Measurements from ENCODE around the gene SLC38A2.
"Not testable (repeated sequence)": the region's sequence is repeated elsewhere in the genome, so short reads cannot be mapped to it uniquely, and the experiment has no call there.

The SLC38A2 gene

GRCh38 chr12:46360908-46361666 lies 11.5 kb downstream of the SLC38A2 start:
- no peak for DNase-seq (ENCODE audit: low spot score)

GRCh38 chr12:46360370-46360769 lies 12.2 kb downstream of the SLC38A2 start:
- no peak for DNase-seq (ENCODE audit: low spot score)

GRCh38 chr12:46359667-46360280 lies 12.8 kb downstream of the SLC38A2 start:
- no peak for DNase-seq (ENCODE audit: low spot score)

- no peak for DNase-seq (ENCODE audit: low spot score)
Measured at GRCh38 chr12:46358791-46359666, 13.5 kb downstream of the SLC38A2 start.

GRCh38 chr12:46358325-46358700 lies 14.3 kb downstream of the SLC38A2 start:
- no peak for DNase-seq (ENCODE audit: low spot score)

GRCh38 chr12:46357438-46358324 lies 14.9 kb downstream of the SLC38A2 start:
- DNase-seq (ENCODE audit: low spot score) = no peak

GRCh38 chr12:46356655-46357437 lies 15.7 kb downstream of the SLC38A2 start:
- no peak for DNase-seq (ENCODE audit: low spot score)

GRCh38 chr12:46354802-46355199 lies 17.8 kb downstream of the SLC38A2 start:
- DNase-seq (ENCODE audit: low spot score) = no peak

- no peak for DNase-seq (ENCODE audit: low spot score)
Measured at GRCh38 chr12:46354111-46354801, 18.3 kb downstream of the SLC38A2 start.

- DNase-seq (ENCODE audit: low spot score) = no peak
Measured at GRCh38 chr12:46351886-46352650, 20.5 kb downstream of the SLC38A2 start.

- DNase-seq (ENCODE audit: low spot score) = no peak
Measured at GRCh38 chr12:46351138-46351537, 21.4 kb downstream of the SLC38A2 start.

GRCh38 chr12:46349253-46349652 lies 23.3 kb downstream of the SLC38A2 start:
- no peak for DNase-seq (ENCODE audit: low spot score)

GRCh38 chr12:46343118-46343852 lies 29.3 kb downstream of the SLC38A2 start:
- no peak for DNase-seq (ENCODE audit: low spot score)

- DNase-seq (ENCODE audit: low spot score) = peak; percentile 37
Measured at GRCh38 chr12:46342562-46343033, 30.0 kb downstream of the SLC38A2 start.

GRCh38 chr12:46339051-46339450 lies 33.5 kb downstream of the SLC38A2 start:
- DNase-seq (ENCODE audit: low spot score) = no peak

- DNase-seq (ENCODE audit: low spot score) = no peak
Measured at GRCh38 chr12:46332260-46332659, 40.3 kb downstream of the SLC38A2 start.

GRCh38 chr12:46325075-46325474 lies 47.5 kb downstream of the SLC38A2 start:
- not testable (repeated sequence) for DNase-seq (ENCODE audit: low spot score)

- no peak for DNase-seq (ENCODE audit: low spot score)
Measured at GRCh38 chr12:46320731-46321130, 51.8 kb downstream of the SLC38A2 start.

- DNase-seq (ENCODE audit: low spot score) = no peak
Measured at GRCh38 chr12:46318037-46318436, 54.5 kb downstream of the SLC38A2 start.
